HCT116 (cell line): ENCODE data around the gene NAA25. TPM values are rescaled to one million over a fixed set of nuclear protein-coding genes. Genes with fewer than 3 reads are reported as not detected.

Source experiments
- ATAC-seq: fragments of 200-7000 bp; cut with Tn5 transposase; 2 replicates; pipeline ENCODE4 v1.9.1; 2020; ENCODE audit warnings: mild to moderate bottlenecking, moderate library complexity
- BruUV-seq: library from RNA; stranded (reverse); fragments of 400-500 nt; replicated peaks from 2 replicates; lab custom pipeline; 2021; lab: Mats Ljungman, UMichigan
- CTCF ChIA-PET: fragments of 300-600 bp; sonication (Branson Sonifier 250); formaldehyde crosslinking; loops from one replicate; lab custom pipeline; 2021; ENCODE audit warnings: antibody characterized with exemption; lab: Charles Lee
- POLR2A ChIA-PET: fragments of 300-600, 350-600 bp; sonication (Branson Sonifier 250); formaldehyde crosslinking; loops from one replicate; lab custom pipeline; 2021; ENCODE audit warnings: antibody characterized with exemption; lab: Charles Lee
- RAD21 ChIA-PET, 2 experiments: fragments of 300-600 bp; sonication (Branson Sonifier 250); formaldehyde crosslinking; loops; one replicate each; lab custom pipeline; 2023; ENCODE audit warnings: low total read pairs in 2 of 2; ENCODE audit not compliant: uncharacterized antibody in 2 of 2, unreplicated experiment in 2 of 2, low non-redundant PET in 1 of 2; lab: Charles Lee
- DNase-seq: peaks from one replicate; pipeline ENCODE4 v3.0.0-alpha.2; 2010; ENCODE audit warnings: low read depth, low spot score
- H2AFZ ChIP-seq: fragments of 200-600 bp; shearing (Covaris generic), sonication (generic); 2 replicates; pipeline ENCODE4 v1.6.1; 2017; ENCODE audit warnings: low read depth, mixed run types, mixed read lengths, antibody characterized with exemption, low read length; ENCODE audit not compliant: poor library complexity, severe bottlenecking
- H3K27ac ChIP-seq: 2 replicates; pipeline ENCODE4 v1.5.1; 2012; ENCODE audit warnings: low read depth, low read length
- H3K27me3 ChIP-seq: fragments of 200-600 bp; sonication (generic); 2 replicates; pipeline ENCODE4 v1.6.1; 2016; ENCODE audit warnings: mixed run types, low read length, mixed read lengths; ENCODE audit not compliant: insufficient read depth
- H3K36me3 ChIP-seq, 2 experiments: fragments of 200-500 bp in 1 of 2; fragments of 200-600 bp in 1 of 2; sonication (Bioruptor generic) in 1 of 2; sonication (generic) in 1 of 2; 2 replicates each; pipeline versions ENCODE4 v1.5.1 to v1.6.1; 2014 to 2016; ENCODE audit warnings: low read length in 2 of 2, inconsistent platforms in 1 of 2, mixed read lengths in 1 of 2, mixed run types in 1 of 2; ENCODE audit not compliant: insufficient read depth in 2 of 2, control insufficient read depth in 1 of 2
- H3K4me1 ChIP-seq, 2 experiments: fragments of 200-600 bp in 1 of 2; sonication (generic) in 1 of 2; 2 replicates each; pipeline versions ENCODE4 v1.5.1 to v1.6.1; 2012 to 2017; ENCODE audit warnings: low read length in 2 of 2, inconsistent platforms in 1 of 2, mild to moderate bottlenecking in 1 of 2, mixed read lengths in 1 of 2, mixed run types in 1 of 2, moderate library complexity in 1 of 2; ENCODE audit not compliant: insufficient read depth in 2 of 2, control insufficient read depth in 1 of 2
- H3K4me2 ChIP-seq: fragments of 200-600 bp; sonication (generic); 2 replicates; pipeline ENCODE4 v1.6.1; 2017; ENCODE audit warnings: mixed run types, low read length, mixed read lengths
- H3K4me3 ChIP-seq, 2 experiments: fragments of 200-600 bp in 1 of 2; sonication (generic) in 1 of 2; replicated peaks in 1 of 2; 2 replicates each; pipeline ENCODE4 v1.5.1; 2011 to 2016; ENCODE audit warnings: low read length in 2 of 2, control low read depth in 1 of 2, low read depth in 1 of 2, mild to moderate bottlenecking in 1 of 2, mixed read lengths in 1 of 2, mixed run types in 1 of 2
- H3K79me2 ChIP-seq: fragments of 200-600 bp; sonication (generic); 2 replicates; pipeline ENCODE4 v1.6.1; 2017; ENCODE audit warnings: mild to moderate bottlenecking, mixed run types, low read length, moderate library complexity, mixed read lengths; ENCODE audit not compliant: insufficient read depth
- H3K9ac ChIP-seq: fragments of 200-600 bp; sonication (generic); 2 replicates; pipeline ENCODE4 v1.6.1; 2016; ENCODE audit warnings: low read length, mixed read lengths
- H3K9me2 ChIP-seq: fragments of 200-600 bp; sonication (generic), shearing (Covaris generic); 2 replicates; pipeline ENCODE4 v1.6.1; 2017; ENCODE audit warnings: mixed run types, mild to moderate bottlenecking, moderate library complexity; ENCODE audit not compliant: insufficient read depth
- H3K9me3 ChIP-seq, 2 experiments: fragments of 200-500 bp in 1 of 2; fragments of 200-600 bp in 1 of 2; sonication (Bioruptor generic) in 1 of 2; sonication (generic) in 1 of 2; 2 replicates each; pipeline ENCODE4 v1.6.1; 2014 to 2017; ENCODE audit warnings: low read length in 2 of 2, mixed read lengths in 2 of 2, inconsistent platforms in 1 of 2, low read depth in 1 of 2, mild to moderate bottlenecking in 1 of 2, mixed run types in 1 of 2, moderate library complexity in 1 of 2; ENCODE audit not compliant: control insufficient read depth in 1 of 2, insufficient read depth in 1 of 2
- H4K20me1 ChIP-seq: fragments of 200-600 bp; sonication (generic), shearing (Covaris generic); 2 replicates; pipeline ENCODE4 v1.6.1; 2017; ENCODE audit warnings: mixed run types, mild to moderate bottlenecking, moderate library complexity; ENCODE audit not compliant: insufficient read depth
- CBX3 ChIP-seq: IDR thresholded peaks from 2 replicates; pipeline ENCODE4 v1.6.1; 2012; ENCODE audit warnings: low read depth
- CTCF ChIP-seq, 3 experiments: fragments of 200-600 bp in 1 of 3; sonication (generic) in 1 of 3; IDR thresholded peaks in 2 of 3; conservative IDR thresholded peaks in 1 of 3; 2 replicates each; pipeline ENCODE4 v1.5.1; 2012 to 2017; ENCODE audit warnings: low read depth in 2 of 3, low read length in 2 of 3, antibody characterized with exemption in 1 of 3, borderline replicate concordance in 1 of 3, control low read depth in 1 of 3, mild to moderate bottlenecking in 1 of 3, mixed read lengths in 1 of 3, mixed run types in 1 of 3, moderate library complexity in 1 of 3; ENCODE audit not compliant: insufficient read depth in 1 of 3
- EGR1 ChIP-seq: IDR thresholded peaks from 2 replicates; pipeline ENCODE4 v1.6.1; 2012; ENCODE audit warnings: low read depth
- EZH2 ChIP-seq: fragments of 200-600 bp; sonication (generic); IDR thresholded peaks from 2 replicates; pipeline ENCODE4 v1.6.1; 2017; ENCODE audit warnings: antibody characterized with exemption, mixed run types
- FOSL1 ChIP-seq: IDR thresholded peaks from 2 replicates; pipeline ENCODE4 v1.6.1; 2012; ENCODE audit warnings: low read depth
- JUND ChIP-seq: IDR thresholded peaks from 2 replicates; pipeline ENCODE4 v1.6.1; 2012
- MAX ChIP-seq: IDR thresholded peaks from 2 replicates; pipeline ENCODE4 v1.6.1; 2012
- POLR2AphosphoS5 ChIP-seq: IDR thresholded peaks from 2 replicates; pipeline ENCODE4 v1.6.1; 2011; ENCODE audit warnings: mild to moderate bottlenecking, low read depth, low read length, moderate library complexity
- REST ChIP-seq: IDR thresholded peaks from 2 replicates; pipeline ENCODE4 v1.6.1; 2012; ENCODE audit warnings: low read depth
- SIN3A ChIP-seq: IDR thresholded peaks from 2 replicates; pipeline ENCODE4 v1.6.1; 2012; ENCODE audit warnings: low read depth
- SRF ChIP-seq: IDR thresholded peaks from 2 replicates; pipeline ENCODE4 v1.6.1; 2012; ENCODE audit warnings: low read depth
- TCF7L2 ChIP-seq: IDR thresholded peaks from 2 replicates; pipeline ENCODE4 v1.7.0; 2011; ENCODE audit warnings: borderline replicate concordance, inconsistent platforms; ENCODE audit not compliant: insufficient read depth, insufficient read length; ENCODE audit errors: extremely low read depth
- ZFX ChIP-seq: fragments of 450-650 bp; IDR thresholded peaks from 2 replicates; pipeline ENCODE4 v1.6.1; 2017
- ZNF274 ChIP-seq: fragments of 200-500 bp; sonication (Bioruptor generic); IDR thresholded peaks from 2 replicates; pipeline ENCODE4 v1.6.1; 2014; ENCODE audit warnings: mild to moderate bottlenecking, low read depth, low read length, inconsistent platforms
- intact Hi-C: fragments of 100-400 bp; cut with micrococcal nuclease; formaldehyde crosslinking; loops from 2 replicates; pipeline ENCODE4 v1.10.0; 2022
- total RNA-seq: library from RNA; stranded (reverse); gene quantifications from one replicate; pipeline ENCODE4 v1.2.1, GENCODE V29; 2021; ENCODE audit not compliant: unreplicated experiment

Gene NAA25
- total RNA-seq, 1 experiment from 2014 or later: 56.6 TPM

- POLR2A ChIA-PET: no interaction called here
- no peak overlapping the region for H3K9ac ChIP-seq
Measured at GRCh38 chr12:112001576-112001975, 107.0 kb downstream of the NAA25 start.

GRCh38 chr12:112000820-112001219, 107.8 kb downstream of the NAA25 start:
- H3K4me2 ChIP-seq: no peak overlapping the region
- ChIA-PET CTCF (no interaction called here), RAD21 (no interaction called here), POLR2A (no interaction called here)
- H3K9ac ChIP-seq: no peak overlapping the region
- H2AFZ ChIP-seq: no peak overlapping the region
- H4K20me1 ChIP-seq: no peaks in the 10 kb centered on the region
- ATAC-seq: no peak
- H3K4me3 ChIP-seq: no peak overlapping the region
- H3K9me3 ChIP-seq: no peaks in the 10 kb centered on the region
- H3K27me3 ChIP-seq: no peaks in the 10 kb centered on the region
- intact Hi-C loops: no loop called here
- H3K27ac ChIP-seq: no peak overlapping the region
- no peaks in the 10 kb centered on the region for H3K36me3 ChIP-seq
- H3K79me2 ChIP-seq: no peaks in the 10 kb centered on the region
- H3K4me1 ChIP-seq: peaks cover 5 to 10% of the 10 kb centered on the region in 2 experiments; a peak in 3 of 4 replicates
- no peak for DNase-seq
- no TSS peak for BruUV-seq
- no peaks in the 10 kb centered on the region for H3K9me2 ChIP-seq
- TF ChIP-seq TCF7L2 (no peak), MAX (no peak), JUND (no peak), EZH2 (no peak), CTCF (IDR thresholded peaks at IDR 0.05 in 2 of 3, conservative IDR thresholded peaks at IDR 0.05 in 1 of 3; ENCODE audit: borderline replicate concordance in 1 of 3, insufficient read depth in 1 of 3, low read depth in 2 of 3, low read length in 2 of 3) (no peak), SRF (no peak), SIN3A (no peak), FOSL1 (no peak), ZFX (no peak), EGR1 (no peak), ZNF274 (no peak), REST (no peak), CBX3 (no peak), POLR2AphosphoS5 (no peak)

More at GRCh38 chr12:112001576-112001975, 107.0 kb downstream of the NAA25 start:
- Histone ChIP-seq H3K4me2 (no peak overlapping the region), H3K4me3 (no peak overlapping the region), H3K79me2 (no peaks in the 10 kb centered on the region), H3K27ac (no peak overlapping the region), H3K9me3 (no peaks in the 10 kb centered on the region), H4K20me1 (no peaks in the 10 kb centered on the region), H2AFZ (no peak overlapping the region), H3K27me3 (no peaks in the 10 kb centered on the region), H3K4me1 (peaks cover 11 to 17% of the 10 kb centered on the region in 2 experiments), H3K36me3 (no peaks in the 10 kb centered on the region), H3K9me2 (no peaks in the 10 kb centered on the region)
- no peak for TF ChIP-seq MAX
- ATAC-seq: no peak
- intact Hi-C loops: no loop called here
- BruUV-seq: no TSS peak
- no peak for DNase-seq
- CTCF ChIA-PET: interaction anchor here (0.8 kb wide), 1 partner anchor 11 kb away, joined by 3 read pairs; the partner anchor contains the start of genes ERP29 and TMEM116
- RAD21 ChIA-PET: interaction anchor here in 1 of 2 experiments (0.6 kb wide), 1 partner anchor 57 kb away, joined by 3 read pairs; no protein-coding TSS in a partner anchor
